ENCODE results near the gene NSG1. TPM values are rescaled to one million over a fixed set of nuclear protein-coding genes. Genes with fewer than 3 reads are reported as not detected.

Gene NSG1
- total RNA-seq, 2 donors from 2014 or later: 14.4 to 19.6 TPM

- no peak overlapping the region for H3K4me3 ChIP-seq
- no peaks in the 10 kb centered on the region for H3K4me1 ChIP-seq
- DNase-seq (ENCODE audit: low spot score): no peak
- no peaks in the 10 kb centered on the region for H3K27me3 ChIP-seq
- no peak overlapping the region for H3K27ac ChIP-seq
- H3K9me3 ChIP-seq: no peaks in the 10 kb centered on the region
- no peak for TF ChIP-seq CTCF (IDR thresholded peaks at IDR 0.05)
- no peaks in the 10 kb centered on the region for H3K36me3 ChIP-seq
These were observed 26.4 kb downstream of the NSG1 start for GRCh38 chr4:4413373-4413725.

- no peak overlapping the region for H3K4me3 ChIP-seq
- no peaks in the 10 kb centered on the region for H3K9me3 ChIP-seq
- peaks cover 4% of the 10 kb centered on the region for H3K36me3 ChIP-seq
- H3K27ac ChIP-seq: no peak overlapping the region
- no peaks in the 10 kb centered on the region for H3K27me3 ChIP-seq
- no peak for TF ChIP-seq CTCF (IDR thresholded peaks at IDR 0.05)
- no peak for DNase-seq (ENCODE audit: low spot score)
- no peaks in the 10 kb centered on the region for H3K4me1 ChIP-seq
These were observed 26.9 kb downstream of the NSG1 start for GRCh38 chr4:4413806-4414205.

- TF ChIP-seq CTCF (IDR thresholded peaks at IDR 0.05): no peak
- Histone ChIP-seq H3K27ac (no peak overlapping the region), H3K36me3 (peaks cover 19% of the 10 kb centered on the region), H3K27me3 (no peaks in the 10 kb centered on the region), H3K4me3 (no peak overlapping the region), H3K4me1 (no peaks in the 10 kb centered on the region), H3K9me3 (no peaks in the 10 kb centered on the region)
- no peak for DNase-seq (ENCODE audit: low spot score)
These were observed 28.4 kb downstream of the NSG1 start for GRCh38 chr4:4415107-4415805.

GRCh38 chr4:4415806-4416805, 29.2 kb downstream of the NSG1 start:
- no peak for DNase-seq (ENCODE audit: low spot score)
- no peak overlapping the region for H3K4me3 ChIP-seq
- no peak overlapping the region for H3K27ac ChIP-seq
- no peak for TF ChIP-seq CTCF (IDR thresholded peaks at IDR 0.05)
- no peaks in the 10 kb centered on the region for H3K27me3 ChIP-seq
- peaks cover 24% of the 10 kb centered on the region for H3K36me3 ChIP-seq
- no peaks in the 10 kb centered on the region for H3K9me3 ChIP-seq
- H3K4me1 ChIP-seq: no peaks in the 10 kb centered on the region

- no peak overlapping the region for H3K27ac ChIP-seq
- H3K36me3 ChIP-seq: peaks cover 30% of the 10 kb centered on the region
- no peak for DNase-seq (ENCODE audit: low spot score)
- H3K27me3 ChIP-seq: no peaks in the 10 kb centered on the region
- TF ChIP-seq CTCF (IDR thresholded peaks at IDR 0.05): no peak
- no peak overlapping the region for H3K4me3 ChIP-seq
- H3K4me1 ChIP-seq: no peaks in the 10 kb centered on the region
- no peaks in the 10 kb centered on the region for H3K9me3 ChIP-seq
These were observed 30.1 kb downstream of the NSG1 start for GRCh38 chr4:4416981-4417380.

All from right atrium auricular region (tissue), 2 donors.